Muscle of back (tissue), 13 donors: Measurements from ENCODE around the gene CDH5. TPM values are rescaled to one million over a fixed set of nuclear protein-coding genes. Genes with fewer than 3 reads are reported as not detected.
A peak's percentile ranks its signal among the peaks of the same experiment; 100 is the strongest.
"Not testable (repeated sequence)": the region's sequence is repeated elsewhere in the genome, so short reads cannot be mapped to it uniquely, and the experiment has no call there.

Experiments used
- DNase-seq, 3 donors: peaks; one replicate each; pipeline versions ENCODE4 v3.0.0 to v3.0.0-alpha.2; 2013
- long read RNA-seq, 9 donors: transcript quantifications; one replicate each; lab custom pipeline, GENCODE V29; 2026
- polyA plus RNA-seq, 10 donors: library from polyadenylated mRNA; unstranded; fragments of 120-200 nt; gene quantifications; one replicate each; pipeline ENCODE4 v1.2.1, GENCODE V29; 2013; ENCODE audit not compliant: insufficient read length in 10 of 10

The CDH5 gene, protein sequence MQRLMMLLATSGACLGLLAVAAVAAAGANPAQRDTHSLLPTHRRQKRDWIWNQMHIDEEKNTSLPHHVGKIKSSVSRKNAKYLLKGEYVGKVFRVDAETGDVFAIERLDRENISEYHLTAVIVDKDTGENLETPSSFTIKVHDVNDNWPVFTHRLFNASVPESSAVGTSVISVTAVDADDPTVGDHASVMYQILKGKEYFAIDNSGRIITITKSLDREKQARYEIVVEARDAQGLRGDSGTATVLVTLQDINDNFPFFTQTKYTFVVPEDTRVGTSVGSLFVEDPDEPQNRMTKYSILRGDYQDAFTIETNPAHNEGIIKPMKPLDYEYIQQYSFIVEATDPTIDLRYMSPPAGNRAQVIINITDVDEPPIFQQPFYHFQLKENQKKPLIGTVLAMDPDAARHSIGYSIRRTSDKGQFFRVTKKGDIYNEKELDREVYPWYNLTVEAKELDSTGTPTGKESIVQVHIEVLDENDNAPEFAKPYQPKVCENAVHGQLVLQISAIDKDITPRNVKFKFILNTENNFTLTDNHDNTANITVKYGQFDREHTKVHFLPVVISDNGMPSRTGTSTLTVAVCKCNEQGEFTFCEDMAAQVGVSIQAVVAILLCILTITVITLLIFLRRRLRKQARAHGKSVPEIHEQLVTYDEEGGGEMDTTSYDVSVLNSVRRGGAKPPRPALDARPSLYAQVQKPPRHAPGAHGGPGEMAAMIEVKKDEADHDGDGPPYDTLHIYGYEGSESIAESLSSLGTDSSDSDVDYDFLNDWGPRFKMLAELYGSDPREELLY
- polyA plus RNA-seq = 100 to 1,000 TPM in 2 of 10 donors, 10 to 100 TPM in 8; 69.5 to 111 (median 85.2) TPM
- long read RNA-seq, donor 1, full-length matches to known transcripts = 7 of 38 reads
- long read RNA-seq, donor 1, partial matches to known transcripts = 31 of 38 reads
- long read RNA-seq, donor 1, other reads (novel, unspliced or antisense) = 0 of 38 reads
- long read RNA-seq, donor 2, full-length matches to known transcripts = 2 of 26 reads
- long read RNA-seq, donor 2, partial matches to known transcripts = 24 of 26 reads
- long read RNA-seq, donor 2, other reads (novel, unspliced or antisense) = 0 of 26 reads
- long read RNA-seq, donor 3 = 0 reads
- long read RNA-seq, donor 4, full-length matches to known transcripts = 3 of 15 reads
- long read RNA-seq, donor 4, partial matches to known transcripts = 12 of 15 reads
- long read RNA-seq, donor 4, other reads (novel, unspliced or antisense) = 0 of 15 reads
- long read RNA-seq, donor 5, full-length matches to known transcripts = 10 of 71 reads
- long read RNA-seq, donor 5, partial matches to known transcripts = 61 of 71 reads
- long read RNA-seq, donor 5, other reads (novel, unspliced or antisense) = 0 of 71 reads
- long read RNA-seq, donor 6, full-length matches to known transcripts = 16 of 22 reads
- long read RNA-seq, donor 6, partial matches to known transcripts = 6 of 22 reads
- long read RNA-seq, donor 6, other reads (novel, unspliced or antisense) = 0 of 22 reads
- long read RNA-seq, donor 7, full-length matches to known transcripts = 6 of 29 reads
- long read RNA-seq, donor 7, partial matches to known transcripts = 23 of 29 reads
- long read RNA-seq, donor 7, other reads (novel, unspliced or antisense) = 0 of 29 reads
- long read RNA-seq, donor 8, full-length matches to known transcripts = 9 of 9 reads
- long read RNA-seq, donor 8, partial matches to known transcripts = 0 of 9 reads
- long read RNA-seq, donor 8, other reads (novel, unspliced or antisense) = 0 of 9 reads
- long read RNA-seq, donor 9, full-length matches to known transcripts = 2 of 2 reads
- long read RNA-seq, donor 9, partial matches to known transcripts = 0 of 2 reads
- long read RNA-seq, donor 9, other reads (novel, unspliced or antisense) = 0 of 2 reads

DNA sequence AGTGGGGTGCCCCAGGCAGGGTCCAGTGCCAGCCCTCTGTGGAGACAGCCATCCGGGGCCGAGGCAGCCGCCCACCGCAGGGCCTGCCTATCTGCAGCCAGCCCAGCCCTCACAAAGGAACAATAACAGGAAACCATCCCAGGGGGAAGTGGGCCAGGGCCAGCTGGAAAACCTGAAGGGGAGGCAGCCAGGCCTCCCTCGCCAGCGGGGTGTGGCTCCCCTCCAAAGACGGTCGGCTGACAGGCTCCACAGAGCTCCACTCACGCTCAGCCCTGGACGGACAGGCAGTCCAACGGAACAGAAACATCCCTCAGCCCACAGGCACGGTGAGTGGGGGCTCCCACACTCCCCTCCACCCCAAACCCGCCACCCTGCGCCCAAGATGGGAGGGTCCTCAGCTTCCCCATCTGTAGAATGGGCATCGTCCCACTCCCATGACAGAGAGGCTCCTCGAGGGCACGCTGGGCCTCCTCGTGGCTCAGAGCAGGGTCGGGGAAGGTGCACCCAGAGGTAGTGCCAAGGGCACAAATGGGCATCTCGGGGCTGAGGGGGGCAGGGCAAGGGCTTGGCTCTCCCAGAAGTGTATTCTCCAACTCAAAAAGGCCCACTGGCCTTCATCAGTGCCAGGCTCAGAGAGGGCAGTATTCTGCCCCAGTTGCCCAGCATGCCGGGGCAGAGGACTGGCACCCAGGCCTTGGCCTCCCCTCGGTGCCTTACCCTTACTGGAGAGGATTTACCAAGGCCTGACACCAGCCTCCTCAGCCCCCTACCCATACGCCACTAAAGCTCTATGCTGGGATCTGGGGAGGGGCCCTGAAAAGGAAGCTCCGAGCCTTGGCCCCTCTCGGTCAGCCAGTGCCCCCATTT lies at the start of gene CDH5:
Gene CDH5 (plus strand): TSS at position 259 of the 867 bp plus-strand sequence. CDS start 12,647 bp downstream, outside the sequence.
- DNase-seq = peak in 2 of 3 donors; percentile 73 to 87

DNA sequence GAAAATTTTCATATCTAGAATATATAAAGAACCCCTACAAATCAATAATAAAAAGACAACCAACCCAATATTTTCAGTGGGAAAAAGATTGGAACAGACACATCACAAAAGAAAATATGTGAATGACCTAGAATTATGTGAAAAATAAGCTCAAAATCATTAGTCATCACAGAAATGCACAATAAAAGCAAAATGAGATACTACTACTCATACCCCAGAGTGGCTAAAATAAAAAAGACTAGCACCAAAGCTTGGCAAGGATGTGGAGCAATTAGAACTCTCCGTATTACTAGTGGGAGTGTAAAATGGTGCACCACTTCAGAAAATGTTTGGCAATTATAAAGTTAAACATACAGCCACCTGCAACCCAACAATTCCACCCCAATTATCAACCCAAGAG lies 48.0 kb upstream of the CDH5 start:
- no peak for DNase-seq

DNA sequence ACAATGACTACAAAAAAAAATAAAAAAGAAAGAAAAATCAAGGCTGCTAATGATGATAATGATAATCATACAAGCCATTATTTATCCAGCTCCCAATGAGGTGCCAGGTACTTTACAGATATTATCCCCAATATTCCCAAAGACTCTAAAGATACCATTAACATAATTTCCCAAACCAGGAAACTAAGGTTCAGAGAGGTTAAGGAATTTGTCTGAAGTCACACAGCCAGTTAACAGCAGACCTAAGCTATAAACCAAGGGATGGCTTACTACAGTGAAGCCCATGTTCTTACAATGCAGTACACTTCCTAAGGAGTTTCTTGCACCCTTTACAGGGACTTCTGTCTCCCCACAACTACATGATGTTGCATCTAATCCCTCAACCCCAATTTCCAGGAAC lies 45.7 kb upstream of the CDH5 start:
- DNase-seq = no peak

DNA sequence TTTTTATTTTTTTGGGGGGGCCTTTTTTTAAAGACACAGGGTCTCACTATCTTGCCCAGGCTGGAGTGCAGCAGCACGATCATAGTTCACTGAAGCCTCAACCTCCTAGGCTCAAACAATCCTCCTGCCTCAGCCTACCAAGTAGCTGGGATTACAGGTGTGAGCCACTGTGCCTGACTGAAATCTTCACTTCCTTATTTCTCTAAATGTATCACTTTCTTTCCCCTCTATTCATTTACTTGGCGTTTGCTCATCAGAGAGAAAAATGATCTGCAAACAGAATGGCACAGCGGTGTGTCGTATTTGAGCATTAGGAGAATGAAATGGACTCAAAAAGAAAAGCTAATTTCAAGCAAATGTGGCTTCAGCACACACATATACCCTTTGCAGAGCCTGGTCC lies 44.3 kb upstream of the CDH5 start:
- no peak for DNase-seq

DNA sequence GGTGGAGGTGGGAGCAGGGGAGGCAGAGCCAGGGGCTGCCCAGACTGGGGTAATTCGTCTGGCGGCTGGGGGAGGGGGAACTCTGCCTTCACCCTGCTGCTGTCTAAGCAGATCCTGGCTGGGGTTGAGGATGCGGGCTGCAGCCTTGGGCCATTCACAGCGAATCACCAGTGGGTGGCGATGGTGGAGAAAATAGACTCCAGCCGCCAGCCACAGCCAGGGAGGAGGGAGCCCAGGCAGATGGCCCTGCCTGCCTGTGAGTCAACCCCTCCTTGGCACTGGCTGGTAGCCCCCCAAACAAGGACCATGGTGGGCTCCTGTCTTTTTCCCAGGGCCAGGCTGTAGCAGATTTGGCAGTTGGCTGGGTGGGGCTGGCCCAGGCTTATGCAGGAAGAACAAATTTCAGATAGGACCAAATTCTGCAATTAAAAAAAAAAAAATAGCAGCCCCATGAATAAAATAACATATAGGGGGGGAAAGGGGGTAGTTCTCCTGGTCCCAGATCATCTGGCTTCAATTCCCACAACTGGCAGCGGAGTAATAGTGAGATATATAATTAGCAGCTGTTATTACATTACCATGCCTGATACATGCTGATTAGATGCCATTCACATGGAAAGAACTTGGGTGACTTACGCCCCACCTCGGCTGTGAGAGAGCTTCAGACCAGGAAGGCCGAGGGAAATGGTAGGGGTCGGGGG lies 41.5 kb upstream of the CDH5 start:
- peak in 1 of 3 donors; percentile 50 for DNase-seq

DNA sequence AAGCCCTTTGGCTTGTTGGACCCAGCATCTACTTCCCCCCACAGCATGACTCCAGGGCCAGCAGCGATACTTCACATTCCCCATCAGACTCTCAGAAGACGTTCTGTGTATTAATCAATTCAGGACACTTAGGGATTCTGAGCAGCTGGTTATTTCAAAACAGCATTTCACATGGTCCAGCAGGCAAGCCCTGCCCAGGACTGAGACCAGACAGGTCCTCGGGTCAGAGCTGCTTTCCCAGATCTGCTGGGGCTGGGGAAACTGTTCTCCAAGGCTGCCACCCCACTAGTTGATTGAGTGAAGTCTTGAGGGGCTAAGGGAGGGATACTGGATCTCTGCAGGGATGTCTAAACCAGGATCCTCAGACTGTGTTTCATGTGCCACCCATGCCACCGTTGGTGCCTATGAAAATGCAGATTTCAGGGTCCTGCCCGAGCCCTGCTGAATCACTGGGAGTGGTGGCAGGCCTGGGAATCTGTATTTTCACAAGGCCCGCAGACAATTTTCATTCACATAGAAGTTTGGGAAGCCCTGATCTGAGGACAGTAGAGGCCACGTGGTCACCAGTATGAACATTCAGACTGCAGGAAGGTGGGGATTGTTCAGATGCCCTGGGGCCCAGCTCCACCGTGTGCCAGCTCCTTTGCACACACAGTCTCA lies 40.6 kb upstream of the CDH5 start:
- DNase-seq = no peak

DNA sequence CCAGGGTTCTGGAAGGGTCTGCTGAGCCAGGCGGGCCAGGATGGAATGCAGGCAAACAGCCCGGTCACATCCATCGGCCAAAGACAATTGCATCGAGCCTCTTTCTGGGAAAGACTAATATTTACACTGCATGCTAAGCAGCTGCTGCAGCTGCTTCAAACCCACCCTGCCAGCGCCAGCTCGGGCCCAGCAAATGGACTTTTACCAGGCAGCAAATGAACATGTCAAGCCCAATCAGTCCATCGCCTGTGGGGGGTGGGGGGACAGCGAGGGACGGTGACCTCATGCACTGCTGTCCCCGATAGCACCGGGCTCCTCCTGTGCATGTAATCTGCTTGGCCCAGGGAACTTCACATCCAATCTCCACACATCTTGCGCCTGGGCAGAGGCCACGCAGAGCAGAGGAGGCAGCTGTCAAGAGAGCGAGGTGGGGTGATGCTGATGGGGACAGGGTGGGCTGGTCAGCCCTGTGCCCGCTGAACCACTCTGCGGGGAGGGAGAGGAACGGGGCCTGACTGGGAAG lies 39.4 kb upstream of the CDH5 start:
- peak in 2 of 3 donors; percentile 65 to 85 for DNase-seq

DNA sequence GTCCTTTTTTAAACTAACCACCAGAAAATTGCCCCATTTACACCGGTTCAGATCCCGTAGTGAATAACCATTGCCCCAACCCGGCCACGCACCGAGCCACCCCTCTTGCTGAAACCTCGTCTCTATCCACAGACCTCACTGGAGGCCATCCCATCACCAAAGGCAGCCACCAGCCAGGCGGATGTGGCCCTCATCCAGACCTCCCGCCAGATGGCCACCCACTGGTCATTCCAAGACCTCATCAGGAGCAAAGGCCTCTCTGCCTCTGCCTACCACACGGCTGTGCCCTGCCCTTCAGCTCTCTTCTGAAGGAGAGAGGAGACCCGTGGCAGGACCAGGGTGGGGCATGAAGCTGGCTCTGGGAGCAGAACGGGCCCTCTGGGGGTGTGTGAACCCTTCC lies 38.2 kb upstream of the CDH5 start:
- DNase-seq = no peak

DNA sequence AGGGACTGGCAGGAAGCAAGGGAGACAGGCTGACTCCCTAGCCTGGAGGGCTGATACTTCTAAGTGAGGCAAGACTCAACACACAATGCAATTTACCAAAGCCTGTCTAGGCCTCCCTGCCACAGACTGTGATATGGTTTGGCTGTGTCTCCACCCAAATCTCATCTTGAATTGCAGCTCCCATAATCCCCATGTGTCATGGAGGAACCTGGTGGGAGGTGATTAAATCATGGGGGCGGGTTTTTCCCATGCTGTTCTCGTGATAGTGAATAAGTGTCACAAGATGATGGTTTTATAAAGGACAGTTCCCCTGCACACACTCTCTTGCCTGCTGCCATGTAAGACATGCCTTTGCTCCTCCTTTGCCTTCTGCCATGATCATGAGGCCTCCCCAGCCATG lies 35.0 kb upstream of the CDH5 start:
- not testable (repeated sequence) for DNase-seq

DNA sequence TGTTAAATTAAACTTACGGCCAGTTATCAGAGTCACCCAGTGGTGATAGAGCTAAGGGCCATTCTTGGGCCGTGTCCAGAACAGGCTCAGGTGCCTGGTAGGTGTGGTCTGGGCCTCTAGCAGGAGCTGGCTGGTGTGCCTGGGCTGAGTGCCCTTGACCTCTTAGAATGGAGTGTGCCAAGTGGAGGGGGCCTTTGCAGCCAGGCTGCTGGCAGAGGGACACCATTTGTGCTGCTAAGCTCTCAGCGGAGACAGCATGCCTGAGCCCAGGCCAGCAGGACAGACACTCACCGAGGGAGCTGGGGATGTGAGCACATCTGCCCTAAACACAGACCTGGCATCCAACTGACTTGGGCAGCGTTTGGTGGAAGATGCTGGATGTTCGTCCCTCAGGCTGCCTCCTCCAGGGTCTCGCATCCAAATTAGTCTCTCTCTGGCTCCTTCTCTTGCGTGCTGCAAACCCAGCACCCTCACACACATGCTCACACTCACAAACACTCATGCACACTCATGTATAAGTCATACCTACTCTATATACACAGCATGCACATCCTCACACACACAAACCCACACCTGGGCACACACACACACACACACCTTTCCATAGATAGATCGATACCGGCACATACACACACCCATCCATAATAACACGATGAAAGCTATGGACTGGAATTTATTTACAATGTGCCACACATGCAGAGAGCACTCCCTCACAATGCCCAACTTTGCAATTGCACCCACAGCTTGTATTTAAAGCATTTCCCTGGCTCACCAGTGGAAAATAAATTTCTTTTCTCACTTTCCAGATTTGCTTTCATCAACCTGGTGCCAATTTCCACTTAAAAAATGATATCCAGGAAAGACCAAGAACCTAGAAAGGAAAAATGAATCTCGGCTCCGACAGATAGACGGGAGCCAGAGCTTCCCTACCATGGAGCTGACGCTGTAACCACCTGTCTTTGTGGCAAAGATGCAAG lies 33.6 kb upstream of the CDH5 start:
- no peak for DNase-seq

DNA sequence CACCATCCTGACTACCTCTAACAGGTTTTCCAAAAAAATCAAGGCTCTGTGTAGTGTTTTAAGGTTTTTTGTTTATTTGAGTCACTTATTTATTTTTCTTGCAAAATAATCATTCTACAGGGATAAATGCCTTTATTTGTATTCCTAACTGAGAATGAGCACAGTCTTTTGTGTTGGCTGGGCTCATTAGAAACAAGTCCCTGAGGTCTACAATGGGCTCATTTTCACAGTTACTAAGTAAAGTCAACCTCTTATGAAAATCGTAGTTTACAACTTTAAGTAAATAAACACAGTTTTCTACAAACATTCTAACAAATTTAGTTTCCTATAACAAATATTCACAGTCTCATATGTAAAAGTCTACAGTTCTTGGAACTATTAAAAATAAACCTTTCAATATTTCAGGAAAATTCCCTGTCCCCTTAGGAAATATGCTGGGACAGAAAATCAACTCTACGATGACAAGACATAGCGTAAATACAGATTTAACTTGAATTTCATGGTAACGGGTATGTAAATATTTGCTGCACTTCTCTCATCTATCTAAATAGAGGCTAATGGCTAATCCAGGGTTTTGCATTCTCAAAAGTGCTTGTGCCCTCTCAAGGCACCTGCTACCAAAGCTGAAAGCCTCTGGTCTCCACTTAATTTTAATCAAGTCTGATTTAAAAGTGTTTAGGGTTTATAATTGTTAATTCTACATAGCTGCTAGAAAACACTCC lies 31.5 kb upstream of the CDH5 start:
- no peak for DNase-seq

DNA sequence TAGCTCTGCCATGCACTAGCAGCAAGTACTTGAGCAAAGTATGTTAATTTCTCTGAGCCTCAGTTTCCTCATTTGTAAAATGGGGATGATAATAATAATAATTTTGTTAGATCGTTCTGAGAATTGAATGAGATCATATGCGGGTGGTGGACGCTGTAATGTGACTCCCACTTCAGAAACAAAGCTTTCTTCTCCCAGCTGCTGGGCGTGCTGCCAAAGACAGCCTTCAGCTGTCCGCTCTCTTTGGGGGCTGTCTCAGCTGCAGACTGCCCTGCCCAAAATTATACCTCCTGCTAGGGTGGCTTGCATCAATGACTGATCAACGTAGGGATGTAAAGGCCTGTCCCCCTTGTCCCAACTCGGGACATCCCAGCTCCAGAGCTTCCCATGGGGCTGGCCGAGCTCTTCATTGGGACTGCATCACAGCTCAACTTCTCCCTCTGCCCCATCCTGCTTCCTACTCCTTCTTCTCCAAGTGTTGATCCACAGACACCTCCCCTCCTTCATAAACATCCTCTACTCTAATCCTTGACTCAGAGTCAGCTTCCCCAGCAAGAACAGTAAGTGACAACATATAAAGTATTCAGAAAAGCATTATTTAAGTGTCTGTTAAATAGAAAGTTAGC lies 30.7 kb upstream of the CDH5 start:
- peak; percentile 83 to 93 (median 90) for DNase-seq

DNA sequence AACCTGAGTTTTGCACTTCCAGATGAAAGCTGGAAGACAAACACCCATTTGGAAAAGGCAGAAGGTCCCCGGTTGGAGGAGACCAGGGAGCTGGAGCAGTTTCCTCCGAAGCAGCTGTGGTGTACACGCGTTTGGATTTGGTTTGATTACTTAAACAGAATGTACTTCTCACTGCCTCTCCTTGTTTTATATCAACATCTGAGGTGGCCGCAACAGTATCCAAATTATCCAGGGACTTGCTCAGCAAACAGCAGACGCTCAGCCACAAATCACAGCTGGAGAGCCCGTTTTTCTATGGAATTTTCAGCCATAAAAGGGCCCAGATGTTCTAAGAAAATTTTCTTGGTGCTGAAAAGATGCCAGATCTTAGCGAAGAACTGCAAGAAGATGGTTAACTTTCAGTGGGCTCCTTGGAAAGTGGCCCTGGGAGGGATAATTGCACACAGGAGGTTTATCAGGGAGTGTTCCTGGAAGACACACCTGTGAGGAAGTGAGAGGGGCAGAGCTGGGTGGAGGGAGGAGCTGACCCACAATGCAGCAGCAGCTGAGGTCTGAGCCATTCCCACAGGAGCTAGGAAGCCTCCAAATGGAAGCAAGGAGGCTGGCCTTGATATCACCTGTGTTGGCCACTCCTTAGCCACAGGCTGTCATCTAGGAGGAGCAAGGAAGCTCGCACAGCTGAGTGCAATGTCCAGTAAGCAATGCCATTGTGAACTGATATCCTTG lies 28.9 kb upstream of the CDH5 start:
- peak in 2 of 3 donors; percentile 46 to 84 for DNase-seq

DNA sequence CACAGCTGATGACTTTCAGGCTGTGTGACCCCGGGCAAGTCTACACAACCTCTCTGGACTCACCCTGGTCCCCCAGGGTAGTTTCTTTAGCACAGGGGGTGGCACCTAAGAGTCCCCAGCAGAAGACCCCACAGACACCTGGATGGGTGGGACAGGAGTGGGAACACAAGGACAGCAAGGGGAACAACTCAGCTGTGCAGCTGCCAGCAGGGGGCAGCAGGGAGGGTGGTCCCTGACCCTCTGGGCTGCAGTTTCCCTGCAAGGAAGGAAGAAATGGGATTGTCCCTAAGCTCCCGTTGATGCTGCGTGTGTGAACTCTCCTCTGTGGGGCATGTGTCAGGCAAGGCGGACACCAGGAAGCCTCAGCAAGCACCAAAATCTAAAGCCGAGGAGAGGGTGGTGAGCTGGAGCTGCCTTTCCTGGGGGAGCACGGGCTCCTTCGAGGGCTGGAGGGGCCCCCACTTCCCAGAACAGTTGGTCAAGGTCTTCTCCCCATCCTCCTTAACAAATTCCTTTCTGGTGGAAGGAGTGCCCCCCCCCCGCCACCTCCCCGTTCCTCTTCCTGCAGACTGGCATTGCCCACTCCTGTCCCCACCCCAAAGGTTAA lies 24.1 kb upstream of the CDH5 start:
- no peak for DNase-seq
